ENCODE results near the gene GPRC5A.
A peak's percentile ranks its signal among the peaks of the same experiment; 100 is the strongest.
"Not testable (repeated sequence)": the region's sequence is repeated elsewhere in the genome, so short reads cannot be mapped to it uniquely, and the experiment has no call there.

The GPRC5A gene, protein sequence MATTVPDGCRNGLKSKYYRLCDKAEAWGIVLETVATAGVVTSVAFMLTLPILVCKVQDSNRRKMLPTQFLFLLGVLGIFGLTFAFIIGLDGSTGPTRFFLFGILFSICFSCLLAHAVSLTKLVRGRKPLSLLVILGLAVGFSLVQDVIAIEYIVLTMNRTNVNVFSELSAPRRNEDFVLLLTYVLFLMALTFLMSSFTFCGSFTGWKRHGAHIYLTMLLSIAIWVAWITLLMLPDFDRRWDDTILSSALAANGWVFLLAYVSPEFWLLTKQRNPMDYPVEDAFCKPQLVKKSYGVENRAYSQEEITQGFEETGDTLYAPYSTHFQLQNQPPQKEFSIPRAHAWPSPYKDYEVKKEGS

DNA sequence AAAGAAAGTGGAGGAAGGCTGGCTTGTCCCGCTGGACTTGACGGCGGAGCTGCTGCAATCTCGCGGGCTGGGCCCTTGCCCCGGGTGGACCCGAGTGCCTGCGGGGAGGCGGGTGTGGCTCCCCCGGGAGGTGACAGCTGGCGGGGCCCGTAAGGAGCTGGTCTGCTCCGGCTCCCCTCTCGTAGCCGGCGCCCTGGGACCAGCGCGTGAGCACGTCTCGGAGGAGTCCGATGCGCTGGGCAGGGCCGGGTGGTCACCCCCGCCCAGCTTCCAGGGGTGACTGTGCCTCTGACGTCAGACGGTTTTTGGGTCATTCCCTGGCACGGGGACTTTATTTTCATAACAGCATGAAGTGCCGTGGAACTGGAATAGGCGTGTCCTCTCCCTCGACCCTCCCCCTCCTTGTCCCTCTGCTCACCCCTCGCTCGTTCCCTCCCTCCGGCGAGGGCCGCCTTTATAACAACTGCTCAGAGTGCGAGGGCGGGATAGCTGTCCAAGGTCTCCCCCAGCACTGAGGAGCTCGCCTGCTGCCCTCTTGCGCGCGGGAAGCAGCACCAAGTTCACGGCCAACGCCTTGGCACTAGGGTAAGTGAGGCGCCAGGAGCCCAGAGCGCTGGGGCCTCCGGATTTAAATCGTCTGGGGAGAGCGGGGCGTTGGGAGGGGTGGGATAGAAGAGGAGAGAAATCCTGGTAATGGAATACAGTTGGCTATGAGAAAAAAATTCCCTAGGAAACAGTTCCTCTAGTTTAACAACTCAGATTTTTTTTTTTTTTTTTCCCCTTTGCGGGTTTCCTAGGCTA, at the start of gene GPRC5A:
Gene GPRC5A, plus strand, starts transcription at position 483 of the 801 bp plus-strand sequence. CDS start 16,688 bp downstream, outside the sequence.
- peak; percentile 51 to 59 for ATAC-seq

- no peak for ATAC-seq
Measured at GRCh38 chr12:12845794-12846243, 45.5 kb upstream of the GPRC5A start.

DNA sequence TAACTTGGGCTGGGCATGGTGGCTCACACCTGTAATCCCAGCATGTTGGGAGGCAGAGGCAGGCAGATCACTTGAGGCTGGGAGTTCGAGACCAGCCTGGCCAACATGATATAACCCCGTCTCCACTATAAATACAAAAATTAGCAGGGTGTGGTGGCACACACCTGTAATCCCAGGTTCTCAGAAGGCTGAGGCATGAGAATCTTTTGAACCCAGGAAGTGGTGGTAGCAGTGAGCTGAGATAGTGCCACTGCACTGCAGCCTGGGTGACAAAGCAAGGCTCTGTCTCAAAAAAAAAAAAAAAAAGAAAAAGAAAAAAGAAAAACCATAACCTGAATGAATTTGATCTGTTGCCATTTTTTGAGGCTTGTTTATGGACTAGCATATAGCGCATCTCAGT, 44.6 kb upstream of the GPRC5A start:
- peak in 1 of 2 donors; percentile 24 for ATAC-seq

GRCh38 chr12:12853435-12853834, 37.9 kb upstream of the GPRC5A start:
- no peak for ATAC-seq

DNA sequence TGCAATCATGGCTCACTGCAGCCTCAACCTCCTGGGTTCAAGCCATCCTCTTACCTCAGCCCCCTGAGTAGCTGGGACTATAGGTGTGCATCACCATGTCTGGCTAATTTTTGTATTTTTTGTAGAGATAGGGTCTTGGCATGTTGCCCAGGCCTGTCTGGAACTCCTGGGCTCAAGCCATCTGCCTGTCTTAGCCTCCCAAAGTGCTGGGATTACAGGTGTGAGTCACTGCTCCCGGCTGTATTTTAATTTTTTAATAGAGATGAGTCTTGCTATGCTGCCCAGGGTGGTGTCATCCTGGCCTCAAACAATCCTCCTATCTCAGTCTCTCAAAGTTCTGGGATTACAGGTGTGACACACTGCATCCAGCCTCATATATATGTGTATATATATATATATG, 31.7 kb upstream of the GPRC5A start:
- ATAC-seq: no peak

- ATAC-seq: no peak
Measured at GRCh38 chr12:12864243-12864642, 27.1 kb upstream of the GPRC5A start.

GRCh38 chr12:12868477-12869235, 22.7 kb upstream of the GPRC5A start:
- no peak for ATAC-seq

- no peak for ATAC-seq
Measured at GRCh38 chr12:12870465-12870864, 20.9 kb upstream of the GPRC5A start.

GRCh38 chr12:12871587-12872138, 19.7 kb upstream of the GPRC5A start:
- no peak for ATAC-seq

DNA sequence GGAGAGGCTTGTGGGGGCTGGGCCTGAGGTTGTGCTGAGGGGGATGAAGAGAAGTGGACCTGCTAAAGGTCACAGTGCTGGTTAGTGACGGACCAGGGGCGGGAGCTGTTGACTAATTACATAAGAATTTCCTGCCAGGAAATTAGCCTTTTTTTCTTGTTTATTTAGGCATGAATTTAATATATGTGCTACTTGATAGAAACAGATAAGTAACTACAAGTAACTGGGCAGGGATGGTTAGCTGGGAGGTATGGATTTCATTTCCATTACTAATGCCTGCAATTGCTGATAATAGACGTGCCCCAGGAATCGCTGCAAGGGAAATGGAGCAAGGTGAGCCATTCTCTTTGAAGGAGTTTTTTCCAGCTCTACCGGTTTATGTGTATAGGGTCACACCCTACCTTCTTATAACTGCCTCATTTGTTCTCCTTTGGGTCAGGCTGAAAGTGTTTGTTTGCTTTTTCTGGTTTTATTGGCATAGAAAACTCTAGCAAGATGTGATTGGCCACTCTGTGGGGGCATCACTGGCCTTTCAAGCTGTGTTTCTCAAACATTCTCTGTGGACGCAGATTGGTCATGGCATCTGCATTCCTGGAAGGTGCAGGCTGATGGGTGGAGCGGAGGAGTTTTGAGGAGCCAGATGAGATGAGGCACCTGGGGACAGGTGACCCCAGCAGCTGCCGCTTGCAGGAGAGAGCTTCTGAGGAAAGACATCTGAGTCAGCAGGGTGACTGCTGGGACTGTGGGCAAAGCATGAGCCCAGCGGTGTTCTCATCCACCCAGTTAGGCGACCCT, 19.0 kb upstream of the GPRC5A start:
- ATAC-seq: no peak

DNA sequence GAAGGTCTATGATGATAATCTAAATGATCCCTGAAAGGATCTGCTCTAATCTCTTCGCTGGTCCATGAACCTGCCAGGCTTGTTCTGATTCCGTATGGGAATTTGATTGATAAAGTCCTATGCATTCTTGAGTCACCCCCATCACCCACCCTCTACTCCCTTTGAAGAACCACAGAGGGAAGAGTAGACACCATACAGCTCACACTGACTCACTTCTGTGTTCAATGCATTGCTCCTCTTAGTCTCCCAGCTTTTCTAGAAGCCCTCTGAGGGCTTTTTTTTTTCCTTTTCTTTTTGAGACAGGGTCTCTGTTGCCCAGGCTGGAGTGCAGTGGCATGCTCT, 18.5 kb upstream of the GPRC5A start:
- no peak for ATAC-seq

DNA sequence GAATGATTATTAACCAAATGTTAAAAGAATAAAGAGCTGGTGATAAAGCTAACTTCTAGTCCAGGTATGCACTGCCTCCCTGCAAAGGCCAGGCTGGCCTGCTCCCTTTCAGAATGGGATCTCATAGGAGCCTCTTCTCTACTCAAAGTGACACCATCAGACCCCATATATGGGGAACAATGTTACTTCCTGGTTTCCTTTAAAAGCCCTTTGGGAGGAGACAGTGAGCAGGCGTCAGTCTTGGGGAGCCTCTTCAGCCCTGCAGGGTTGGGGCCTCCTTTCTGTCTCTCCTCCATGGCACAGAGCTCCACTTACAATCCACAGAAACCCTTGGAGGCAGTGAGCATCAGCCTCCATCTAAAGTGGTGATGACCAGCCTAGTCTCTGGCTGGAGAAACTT, 17.3 kb upstream of the GPRC5A start:
- ATAC-seq: no peak

GRCh38 chr12:12875301-12875700, 16.1 kb upstream of the GPRC5A start:
- not testable (repeated sequence) for ATAC-seq

DNA sequence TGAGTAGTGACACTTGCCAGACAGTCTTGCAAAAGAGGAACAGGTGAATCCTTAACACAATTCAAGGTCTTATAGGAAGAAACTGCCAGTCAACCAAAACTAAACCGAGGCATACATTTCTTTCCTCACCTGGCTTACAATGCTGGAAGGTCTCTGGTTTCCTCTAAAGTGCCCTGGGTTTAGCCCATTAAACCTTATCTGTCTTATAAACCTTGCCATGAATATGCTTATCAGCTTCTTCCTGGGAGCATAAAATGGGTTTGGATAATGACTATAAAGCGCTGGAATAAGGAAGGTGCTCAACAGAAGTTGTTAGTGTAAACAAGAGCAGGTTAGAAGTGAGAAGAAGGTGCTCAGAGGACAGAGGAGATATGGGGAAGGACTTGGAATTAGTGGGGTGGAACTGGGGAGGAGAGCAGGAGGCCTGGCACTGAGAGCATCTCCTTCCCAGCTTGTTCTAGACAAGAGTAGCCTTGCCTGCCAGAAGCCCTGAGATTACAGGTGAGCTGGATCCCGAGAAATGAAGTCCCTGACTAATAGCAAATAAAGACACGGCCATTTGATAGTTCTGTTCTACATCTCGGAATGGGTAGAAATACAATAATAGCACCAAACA, 14.1 kb upstream of the GPRC5A start:
- ATAC-seq: no peak

GRCh38 chr12:12877781-12878455, 13.4 kb upstream of the GPRC5A start:
- ATAC-seq: no peak

- ATAC-seq: no peak
Measured at GRCh38 chr12:12880537-12880936, 10.8 kb upstream of the GPRC5A start.

DNA sequence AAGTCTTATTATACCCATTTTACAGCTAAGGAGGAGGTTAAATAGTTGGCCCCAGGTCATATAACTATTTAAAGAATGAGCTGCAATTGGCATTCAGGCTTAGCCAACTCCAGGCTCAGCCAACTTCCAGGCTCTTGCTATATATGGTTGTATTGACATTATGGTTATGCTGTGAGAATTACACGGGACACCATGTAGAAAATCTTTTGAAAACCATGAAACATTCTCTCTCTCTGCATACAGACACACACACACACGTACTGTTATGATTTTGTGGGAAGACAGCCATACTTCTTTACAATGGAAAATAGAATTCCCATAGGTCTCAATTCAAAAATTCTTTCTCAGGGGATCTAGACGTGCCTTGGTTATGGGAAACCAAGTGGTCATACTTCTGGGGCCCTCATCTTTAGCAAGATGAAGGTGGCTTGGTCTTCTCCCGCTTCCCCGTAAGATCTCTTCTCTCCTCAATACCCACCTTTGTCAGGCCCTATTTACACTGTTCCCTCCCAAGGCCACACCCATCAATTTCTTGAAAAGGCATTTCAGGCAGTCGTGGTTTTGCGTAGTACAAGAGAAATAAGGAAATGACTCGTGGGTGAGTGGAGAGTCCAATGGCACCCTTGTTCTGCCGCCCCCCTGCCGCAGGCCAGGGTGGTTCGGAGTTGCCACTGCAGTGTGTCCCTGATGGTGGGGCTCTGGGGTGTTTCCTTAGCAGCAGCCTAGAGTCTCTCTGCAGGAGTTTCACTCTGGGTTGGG, 10.0 kb upstream of the GPRC5A start:
- ATAC-seq: no peak

GRCh38 chr12:12882288-12882687, 9.1 kb upstream of the GPRC5A start:
- ATAC-seq: no peak

DNA sequence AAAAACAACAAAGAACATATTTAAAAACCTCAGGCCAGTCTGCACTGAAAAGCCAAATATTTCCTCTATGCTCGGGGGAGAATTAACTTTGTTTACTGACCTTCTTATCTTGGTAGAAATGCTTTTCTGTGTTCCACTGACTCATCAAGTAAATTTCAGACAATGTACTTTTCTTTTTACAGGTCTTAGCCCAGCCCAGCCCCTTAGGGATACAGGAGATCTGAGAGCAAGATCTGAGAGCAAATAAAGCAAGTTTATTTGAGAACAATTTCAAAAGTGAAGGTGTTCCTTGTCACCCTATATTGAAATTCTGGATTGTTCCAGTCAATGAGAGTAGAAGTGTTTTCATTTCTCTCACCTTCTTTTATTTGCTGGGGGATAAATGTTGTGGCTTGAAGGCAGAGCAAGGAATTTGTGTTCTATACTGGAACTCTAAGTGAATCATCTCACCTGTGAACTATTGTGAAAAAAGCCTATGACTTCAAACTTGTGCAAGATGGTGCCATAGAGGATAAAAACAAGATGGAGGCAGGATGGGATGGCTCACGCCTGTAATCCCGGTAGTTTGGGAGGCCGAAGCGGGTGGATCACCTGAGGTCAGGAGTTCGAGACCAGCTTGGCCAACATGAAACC, 7.9 kb upstream of the GPRC5A start:
- no peak for ATAC-seq
